A204.1 (cell line): ENCODE measurements around the gene ZNF117.
"Not testable (repeated sequence)": the region's sequence is repeated elsewhere in the genome, so short reads cannot be mapped to it uniquely, and the experiment has no call there.

Experiments used
- FAIRE-seq: peaks from 2 replicates; lab custom pipeline; 2012; peaks lifted over from hg19 to GRCh38; lab: Jason Lieb, UNC

The ZNF117 gene

GRCh38 chr7:64996305-64996704 lies 5.5 kb upstream of the ZNF117 start:
- no peak for FAIRE-seq

GRCh38 chr7:64993901-64994300 lies 3.1 kb upstream of the ZNF117 start:
- FAIRE-seq = no peak

GRCh38 chr7:64992971-64993370 lies 2.1 kb upstream of the ZNF117 start:
- no peak for FAIRE-seq

- FAIRE-seq = no peak
Observed at GRCh38 chr7:64990216-64990615, 620 bp downstream of the ZNF117 start.

GRCh38 chr7:64978497-64979203 lies 12.2 kb downstream of the ZNF117 start:
- FAIRE-seq = no peak

GRCh38 chr7:64965594-64965993 lies 25.2 kb downstream of the ZNF117 start:
- no peak for FAIRE-seq

GRCh38 chr7:64959072-64959747 lies 31.6 kb downstream of the ZNF117 start:
- no peak for FAIRE-seq

GRCh38 chr7:64951250-64951848 lies 39.5 kb downstream of the ZNF117 start:
- FAIRE-seq = peak; percentile 97

GRCh38 chr7:64950673-64951072 lies 40.2 kb downstream of the ZNF117 start:
- FAIRE-seq = not testable (repeated sequence)

GRCh38 chr7:64948774-64949173 lies 42.1 kb downstream of the ZNF117 start:
- FAIRE-seq = not testable (repeated sequence)

GRCh38 chr7:64947252-64948000 lies 43.4 kb downstream of the ZNF117 start:
- FAIRE-seq = no peak

GRCh38 chr7:64946772-64947171 lies 44.1 kb downstream of the ZNF117 start:
- no peak for FAIRE-seq

GRCh38 chr7:64945503-64946175 lies 45.2 kb downstream of the ZNF117 start:
- no peak for FAIRE-seq

- not testable (repeated sequence) for FAIRE-seq
Observed at GRCh38 chr7:64944667-64945502, 46.0 kb downstream of the ZNF117 start.

GRCh38 chr7:64940021-64940420 lies 50.8 kb downstream of the ZNF117 start:
- not testable (repeated sequence) for FAIRE-seq

GRCh38 chr7:64938540-64938939 lies 52.3 kb downstream of the ZNF117 start:
- FAIRE-seq = no peak

- no peak for FAIRE-seq
Observed at GRCh38 chr7:64934478-64934877, 56.4 kb downstream of the ZNF117 start.

GRCh38 chr7:64928252-64929187 lies 62.3 kb downstream of the ZNF117 start:
- not testable (repeated sequence) for FAIRE-seq
